GM23338 (cell line): Measurements from ENCODE around the gene NWD2. TPM values are rescaled to one million over a fixed set of nuclear protein-coding genes. Genes with fewer than 3 reads are reported as not detected.
A peak's percentile ranks its signal among the peaks of the same experiment; 100 is the strongest.

Experiments
- ATAC-seq: fragments of 200-7000 bp; cut with Tn5 transposase; 3 replicates; pipeline ENCODE4 v1.9.1; 2020
- DNase-seq: peaks from one replicate; pipeline ENCODE4 v3.0.0-alpha.2; 2015; ENCODE audit warnings: low spot score
- H2AFZ ChIP-seq: fragments of 200-600 bp; sonication (generic); 2 replicates; pipeline ENCODE4 v1.8.0; 2016; ENCODE audit warnings: antibody characterized with exemption, mild to moderate bottlenecking, moderate library complexity
- H3F3A ChIP-seq: fragments of 200-600 bp; sonication (generic); replicated peaks from 2 replicates; pipeline ENCODE4 v1.8.0; 2017; ENCODE audit warnings: antibody characterized with exemption, mixed run types, low read depth
- H3K27ac ChIP-seq: fragments of 200-600 bp; sonication (generic); 2 replicates; pipeline ENCODE4 v1.6.1; 2016; ENCODE audit warnings: low read depth
- H3K27me3 ChIP-seq: fragments of 200-600 bp; sonication (generic); 2 replicates; pipeline ENCODE4 v1.8.0; 2016; ENCODE audit warnings: mild to moderate bottlenecking, mixed run types, moderate library complexity; ENCODE audit not compliant: insufficient read depth
- H3K36me3 ChIP-seq: fragments of 200-600 bp; sonication (generic); 2 replicates; pipeline ENCODE4 v1.8.0; 2016; ENCODE audit warnings: mild to moderate bottlenecking; ENCODE audit not compliant: insufficient read depth
- H3K4me1 ChIP-seq: fragments of 200-600 bp; sonication (generic); 2 replicates; pipeline ENCODE4 v1.8.0; 2016; ENCODE audit warnings: mild to moderate bottlenecking, moderate library complexity; ENCODE audit not compliant: insufficient read depth
- H3K4me2 ChIP-seq: fragments of 200-600 bp; sonication (generic); 2 replicates; pipeline ENCODE4 v1.7.1; 2017; ENCODE audit warnings: mixed run types
- H3K4me3 ChIP-seq: fragments of 200-600 bp; sonication (generic); 2 replicates; pipeline ENCODE4 v1.6.1; 2016; ENCODE audit warnings: mixed run types
- H3K79me2 ChIP-seq: fragments of 200-600 bp; sonication (generic); replicated peaks from 2 replicates; pipeline ENCODE4 v1.8.0; 2017; ENCODE audit warnings: mild to moderate bottlenecking; ENCODE audit not compliant: insufficient read depth
- H3K9me2 ChIP-seq: fragments of 200-600 bp; sonication (generic); 2 replicates; pipeline ENCODE4 v1.8.0; 2017; ENCODE audit not compliant: insufficient read depth
- H4K20me1 ChIP-seq: fragments of 200-600 bp; sonication (generic); replicated peaks from 2 replicates; pipeline ENCODE4 v1.8.0; 2017; ENCODE audit warnings: mild to moderate bottlenecking; ENCODE audit not compliant: insufficient read depth
- H3K27ac Mint-ChIP-seq: 2 replicates; pipeline ENCODE4 v1.8.0; 2020; ENCODE audit warnings: inconsistent platforms, mild to moderate bottlenecking, moderate library complexity, mixed read lengths
- H3K27me3 Mint-ChIP-seq: 3 replicates; pipeline ENCODE4 v1.8.0; 2022; ENCODE audit warnings: low read depth, mild to moderate bottlenecking, moderate library complexity, mixed read lengths, inconsistent platforms; ENCODE audit not compliant: insufficient read depth, poor library complexity
- H3K36me3 Mint-ChIP-seq: 3 replicates; pipeline ENCODE4 v1.8.0; 2021; ENCODE audit warnings: low read depth, mild to moderate bottlenecking, inconsistent platforms, moderate library complexity, mixed read lengths
- H3K4me1 Mint-ChIP-seq: 3 replicates; pipeline ENCODE4 v1.8.0; 2020; ENCODE audit warnings: mild to moderate bottlenecking, inconsistent platforms, mixed read lengths
- H3K4me3 Mint-ChIP-seq: 3 replicates; pipeline ENCODE4 v1.8.0; 2021; ENCODE audit warnings: moderate library complexity, mild to moderate bottlenecking, inconsistent platforms, mixed read lengths
- H3K9me3 Mint-ChIP-seq: 3 replicates; pipeline ENCODE4 v1.8.0; 2020; ENCODE audit warnings: moderate library complexity, mild to moderate bottlenecking, inconsistent platforms, mixed read lengths
- CREB1 ChIP-seq: fragments of 250-450 bp; sonication (Bioruptor Pico); IDR thresholded peaks from 2 replicates; pipeline ENCODE4 v1.5.0; 2020; ENCODE audit warnings: low read depth, mild to moderate bottlenecking, moderate library complexity
- ETS1 ChIP-seq: IDR thresholded peaks from 2 replicates; pipeline ENCODE4 v1.6.1; 2016; ENCODE audit warnings: antibody characterized with exemption
- EZH2phosphoT487 ChIP-seq: fragments of 200-600 bp; sonication (generic); IDR thresholded peaks from one replicate; pipeline ENCODE4 v1.8.1; 2018; ENCODE audit warnings: antibody characterized with exemption; ENCODE audit not compliant: unreplicated experiment
- JUNB ChIP-seq: IDR thresholded peaks from one replicate; pipeline ENCODE4 v1.6.1; 2016; ENCODE audit warnings: antibody characterized with exemption; ENCODE audit not compliant: unreplicated experiment
- NANOG ChIP-seq: IDR thresholded peaks from 2 replicates; pipeline ENCODE4 v1.6.1; 2016; ENCODE audit warnings: antibody characterized with exemption, borderline replicate concordance
- REST ChIP-seq: IDR thresholded peaks from one replicate; pipeline ENCODE4 v1.6.1; 2018; ENCODE audit warnings: antibody characterized with exemption; ENCODE audit not compliant: unreplicated experiment
- STAT1 ChIP-seq: IDR thresholded peaks from one replicate; pipeline ENCODE4 v1.6.1; 2016; ENCODE audit warnings: antibody characterized with exemption; ENCODE audit not compliant: unreplicated experiment
- ZNF331 ChIP-seq: fragments of 250-450 bp; sonication (Bioruptor Pico); IDR thresholded peaks from 2 replicates; pipeline ENCODE4 v1.5.0; 2020; ENCODE audit warnings: low read depth, mild to moderate bottlenecking, moderate library complexity
- polyA plus RNA-seq: library from polyadenylated mRNA; unstranded; fragments of >200 nt; fragmentation: Nextera tagmentation; extraction: Ambion mirVana; gene quantifications from 2 replicates; pipeline ENCODE4 v1.2.1, GENCODE V29; 2016
- total RNA-seq: library from RNA; depleted of rRNA; stranded (reverse); fragments of >200 nt; shearing (Covaris generic); gene quantifications from 2 replicates; pipeline ENCODE4 v1.2.3, GENCODE V29; 2014

NWD2 gene
- total and polyA plus RNA-seq, 2 experiments from 2014 or later: 0.07 TPM; not detected in 1

DNA sequence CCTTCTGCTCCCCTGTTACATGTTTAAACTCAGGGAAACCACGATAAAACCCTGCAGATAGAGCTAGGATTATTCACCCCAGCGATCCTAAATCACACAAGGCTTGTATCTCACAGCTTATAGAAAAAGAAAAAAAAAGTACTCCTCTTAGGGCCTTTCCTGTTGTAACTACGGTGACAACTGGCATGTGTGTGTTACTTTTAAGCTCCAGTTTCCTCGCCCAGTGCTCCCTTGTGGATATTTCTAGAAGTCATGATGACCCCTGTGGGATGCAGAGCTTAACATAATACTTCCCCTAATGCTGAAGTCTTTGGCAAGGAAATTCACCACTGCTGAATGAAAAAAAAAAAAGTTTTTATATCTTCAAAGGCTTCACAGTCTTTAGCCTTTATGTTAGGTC, 114.7 kb downstream of the NWD2 start:
- H3K4me2 ChIP-seq: no peak overlapping the region
- H3K4me3 Mint-ChIP-seq: no peak overlapping the region

GRCh38 chr4:37365888-37366287, 121.3 kb downstream of the NWD2 start:
- Mint-ChIP-seq H3K4me1 (no peaks in the 10 kb centered on the region), H3K27ac (no peak overlapping the region), H3K27me3 (no peaks in the 10 kb centered on the region), H3K4me3 (no peak overlapping the region), H3K36me3 (no peaks in the 10 kb centered on the region), H3K9me3 (no peaks in the 10 kb centered on the region)
- TF ChIP-seq ZNF331 (CRISPR knock-in tag) (no peak), NANOG (no peak), JUNB (no peak), EZH2phosphoT487 (no peak), STAT1 (no peak)
- no peaks in the 10 kb centered on the region for H4K20me1 ChIP-seq
- H3K79me2 ChIP-seq: no peaks in the 10 kb centered on the region
- H3K27me3 ChIP-seq: no peaks in the 10 kb centered on the region
- no peak overlapping the region for H3K27ac ChIP-seq
- H2AFZ ChIP-seq: no peak overlapping the region
- no peak overlapping the region for H3K4me2 ChIP-seq
- no peaks in the 10 kb centered on the region; the same call in 1 of the 2 replicates for H3K9me2 ChIP-seq
- no peak for DNase-seq
- no peaks in the 10 kb centered on the region for H3F3A ChIP-seq
- ATAC-seq: no peak
- H3K4me3 ChIP-seq: no peak overlapping the region
- H3K4me1 ChIP-seq: no peaks in the 10 kb centered on the region
- H3K36me3 ChIP-seq: no peaks in the 10 kb centered on the region

More for the DNA sequence above, 114.7 kb downstream of the NWD2 start:
- DNase-seq: peak; percentile 9
- Histone ChIP-seq H3K27me3 (no peaks in the 10 kb centered on the region), H3K4me3 (no peak overlapping the region), H3K79me2 (no peaks in the 10 kb centered on the region), H3K4me1 (no peaks in the 10 kb centered on the region; the same call in 1 of the 2 replicates), H3K27ac (no peak overlapping the region), H4K20me1 (no peaks in the 10 kb centered on the region), H3K9me2 (no peaks in the 10 kb centered on the region; the same call in 1 of the 2 replicates), H2AFZ (no peak overlapping the region; the same call in 1 of the 2 replicates), H3F3A (no peaks in the 10 kb centered on the region), H3K36me3 (no peaks in the 10 kb centered on the region)
- Mint-ChIP-seq H3K9me3 (no peaks in the 10 kb centered on the region), H3K4me1 (no peaks in the 10 kb centered on the region), H3K27ac (no peak overlapping the region), H3K27me3 (no peaks in the 10 kb centered on the region), H3K36me3 (no peaks in the 10 kb centered on the region)
- ATAC-seq: no peak
- TF ChIP-seq CREB1 (CRISPR knock-in tag) (no peak), ETS1 (no peak), REST (no peak)
